Thyroid gland (tissue), 4 donors: ENCODE results near the gene SEMA4B. TPM values are rescaled to one million over a fixed set of nuclear protein-coding genes. Genes with fewer than 3 reads are reported as not detected.

Experiments used
- DNase-seq, 2 donors: peaks; one replicate each; pipeline ENCODE4 v3.0.0-alpha.2; 2019
- H3K27ac ChIP-seq, 3 donors: fragments of 200-600 bp; sonication (generic); 1 replicate in 2 of 3; 2 replicates in 1 of 3; pipeline ENCODE4 v1.5.1; 2016 to 2019; ENCODE audit warnings: mild to moderate bottlenecking in 1 of 3, moderate library complexity in 1 of 3
- H3K27me3 ChIP-seq: fragments of 200-600 bp; sonication (generic); one replicate; pipeline ENCODE4 v1.5.1; 2019
- H3K36me3 ChIP-seq, 2 donors: fragments of 200-600 bp; sonication (generic); one replicate each; pipeline ENCODE4 v1.5.1; 2016 to 2019
- H3K4me1 ChIP-seq, 2 donors: fragments of 200-600 bp; sonication (generic); one replicate each; pipeline ENCODE4 v1.5.1; 2017 to 2019
- H3K4me3 ChIP-seq, 3 donors: fragments of 200-600 bp; sonication (generic); replicated peaks in 1 of 3; 1 replicate in 2 of 3; 2 replicates in 1 of 3; pipeline ENCODE4 v1.5.1; 2016; ENCODE audit warnings: mild to moderate bottlenecking in 1 of 3
- H3K9me3 ChIP-seq: fragments of 200-600 bp; sonication (generic); one replicate; pipeline ENCODE4 v1.5.1; 2017
- CTCF ChIP-seq, 6 experiments: fragments of 200-600 bp in 3 of 6; fragments of 450-650 bp in 3 of 6; sonication (generic) in 3 of 6; IDR thresholded peaks; one replicate each; pipeline ENCODE4 v1.5.1; 2016 to 2019; ENCODE audit warnings: antibody characterized with exemption in 6 of 6, mild to moderate bottlenecking in 2 of 6, inconsistent platforms in 1 of 6, moderate library complexity in 1 of 6
- POLR2A ChIP-seq, 2 donors: fragments of 450-650 bp; IDR thresholded peaks; one replicate each; pipeline ENCODE4 v1.6.1; 2017; ENCODE audit warnings: antibody characterized with exemption in 2 of 2, mild to moderate bottlenecking in 2 of 2, moderate library complexity in 1 of 2
- WGBS, 2 donors: methylation state at CpG; one replicate each; pipeline ENCODE4 v1.1.5; 2017; 5-methylcytosine and 5-hydroxymethylcytosine counted together
- intact Hi-C: fragments of 100-400 bp; cut with DNase I; formaldehyde crosslinking; loops from one replicate; pipeline ENCODE4 v1.15.1; 2023
- total RNA-seq, 4 donors: library from RNA; depleted of rRNA; stranded (reverse); fragments of >200 nt; gene quantifications; one replicate each; pipeline ENCODE4 v1.2.3, GENCODE V29; 2016

Gene SEMA4B
- total RNA-seq, 4 donors from 2014 or later, result 49.5 to 163 (median 69.9) TPM

- Histone ChIP-seq H3K36me3 (no peaks in the 10 kb centered on the region), H3K4me1 (peaks cover 28 to 35% of the 10 kb centered on the region in 2 donors), H3K27me3 (no peaks in the 10 kb centered on the region), H3K27ac (peak overlapping the region; percentile 77 to 95 (median 93)), H3K9me3 (no peaks in the 10 kb centered on the region), H3K4me3 (peak overlapping the region; percentile 54 to 93 (median 89))
- 15% methylated on average over 7 to 9 of the region's 25 CpGs for WGBS, 2 donors
- TF ChIP-seq POLR2A (IDR thresholded peaks at IDR 0.05) (no peak), CTCF (IDR thresholded peaks at IDR 0.05) (no peak)
- intact Hi-C loops, result no loop called here
- DNase-seq, result no peak
These were observed 830 bp downstream of the SEMA4B start for GRCh38 chr15:90201944-90202375.

- Histone ChIP-seq H3K4me1 (peaks cover 29 to 40% of the 10 kb centered on the region in 2 donors), H3K4me3 (no peak overlapping the region), H3K36me3 (no peaks in the 10 kb centered on the region), H3K27ac (no peak overlapping the region), H3K27me3 (no peaks in the 10 kb centered on the region), H3K9me3 (no peaks in the 10 kb centered on the region)
- DNase-seq, result no peak
- 78 to 84% methylated on average over 4 of the region's 4 CpGs for WGBS, 2 donors
- intact Hi-C loops, result no loop called here
- TF ChIP-seq POLR2A (IDR thresholded peaks at IDR 0.05) (no peak), CTCF (IDR thresholded peaks at IDR 0.05) (no peak)
These were observed 1.8 kb downstream of the SEMA4B start for GRCh38 chr15:90202929-90203328.

GRCh38 chr15:90203473-90203872, 2.3 kb downstream of the SEMA4B start:
- intact Hi-C loops, result no loop called here
- Histone ChIP-seq H3K36me3 (no peaks in the 10 kb centered on the region), H3K4me1 (peaks cover 34 to 44% of the 10 kb centered on the region in 2 donors), H3K4me3 (no peak overlapping the region), H3K27me3 (no peaks in the 10 kb centered on the region), H3K27ac (peak overlapping the region in 1 of 3 donors; percentile 20), H3K9me3 (no peaks in the 10 kb centered on the region)
- no peak for DNase-seq
- TF ChIP-seq CTCF (IDR thresholded peaks at IDR 0.05) (no peak), POLR2A (IDR thresholded peaks at IDR 0.05) (no peak)
- 81 to 84% methylated on average over 7 of the region's 7 CpGs for WGBS, 2 donors

GRCh38 chr15:90203922-90204321, 2.8 kb downstream of the SEMA4B start:
- Histone ChIP-seq H3K4me1 (peaks cover 35 to 48% of the 10 kb centered on the region in 2 donors), H3K9me3 (no peaks in the 10 kb centered on the region), H3K27ac (peak overlapping the region in 2 of 3 donors; percentile 20 to 26), H3K36me3 (no peaks in the 10 kb centered on the region), H3K4me3 (no peak overlapping the region), H3K27me3 (no peaks in the 10 kb centered on the region)
- DNase-seq, result peak; percentile 59 to 71
- no peak for TF ChIP-seq CTCF (IDR thresholded peaks at IDR 0.05)
- TF ChIP-seq POLR2A (IDR thresholded peaks at IDR 0.05), result no peak
- intact Hi-C loops, result no loop called here
- 45 to 50% methylated on average over 5 of the region's 8 CpGs for WGBS, 2 donors

- intact Hi-C loops, result no loop called here
- DNase-seq, result no peak
- peaks cover 42 to 59% of the 10 kb centered on the region in 2 donors for H3K4me1 ChIP-seq
- no peaks in the 10 kb centered on the region for H3K9me3 ChIP-seq
- 85 to 94% methylated on average over 8 to 10 of the region's 10 CpGs for WGBS, 2 donors
- H3K27ac ChIP-seq, result no peak overlapping the region
- TF ChIP-seq CTCF (IDR thresholded peaks at IDR 0.05), result no peak
- no peaks in the 10 kb centered on the region for H3K36me3 ChIP-seq
- H3K4me3 ChIP-seq, result no peak overlapping the region
- H3K27me3 ChIP-seq, result no peaks in the 10 kb centered on the region
These were observed 4.1 kb downstream of the SEMA4B start for GRCh38 chr15:90205050-90205848.
